Endodermal cell (in vitro differentiated cells): ENCODE measurements around the gene ROGDI. TPM values are rescaled to one million over a fixed set of nuclear protein-coding genes. Genes with fewer than 3 reads are reported as not detected.

Experiments
- DNase-seq: peaks from one replicate; pipeline ENCODE4 v3.0.0-alpha.2; 2017
- H3K27ac ChIP-seq: 2 replicates; pipeline ENCODE4 v1.5.1; 2013; ENCODE audit warnings: mild to moderate bottlenecking, low read depth, low read length, moderate library complexity
- H3K27me3 ChIP-seq: 2 replicates; pipeline ENCODE4 v1.6.1; 2013; ENCODE audit warnings: mild to moderate bottlenecking, low read length, moderate library complexity; ENCODE audit not compliant: insufficient read depth, control insufficient read depth, poor library complexity, severe bottlenecking
- H3K36me3 ChIP-seq: 2 replicates; pipeline ENCODE4 v1.7.0; 2013; ENCODE audit warnings: mild to moderate bottlenecking, low read length, moderate library complexity; ENCODE audit not compliant: control insufficient read depth, insufficient read depth
- H3K4me1 ChIP-seq: one replicate; pipeline ENCODE4 v1.7.0; 2013; ENCODE audit warnings: low read length; ENCODE audit not compliant: control insufficient read depth, insufficient read depth
- H3K4me3 ChIP-seq: 2 replicates; pipeline ENCODE4 v1.5.1; 2013; ENCODE audit warnings: mild to moderate bottlenecking, low read length, moderate library complexity
- H3K9ac ChIP-seq: 2 replicates; pipeline ENCODE4 v1.6.1; 2013; ENCODE audit warnings: mild to moderate bottlenecking, low read length, moderate library complexity; ENCODE audit not compliant: poor library complexity, severe bottlenecking; ENCODE audit errors: extremely low read depth
- H3K9me3 ChIP-seq: 2 replicates; pipeline ENCODE4 v1.6.1; 2013; ENCODE audit warnings: mild to moderate bottlenecking, low read length, moderate library complexity; ENCODE audit not compliant: control insufficient read depth
- H3K27ac Mint-ChIP-seq: 2 replicates; pipeline ENCODE4 v1.8.0; 2020; ENCODE audit warnings: mixed read lengths
- H3K27me3 Mint-ChIP-seq: 2 replicates; pipeline ENCODE4 v1.8.0; 2021; ENCODE audit warnings: mild to moderate bottlenecking, mixed read lengths; ENCODE audit not compliant: insufficient read depth
- H3K36me3 Mint-ChIP-seq: 2 replicates; pipeline ENCODE4 v1.8.0; 2020; ENCODE audit warnings: low read depth, mixed read lengths
- H3K4me1 Mint-ChIP-seq: 2 replicates; pipeline ENCODE4 v1.8.0; 2020; ENCODE audit warnings: mixed read lengths
- H3K4me3 Mint-ChIP-seq: 2 replicates; pipeline ENCODE4 v1.8.0; 2020; ENCODE audit warnings: mild to moderate bottlenecking, moderate library complexity, mixed read lengths
- H3K9me3 Mint-ChIP-seq: 2 replicates; pipeline ENCODE4 v1.8.0; 2020; ENCODE audit warnings: mild to moderate bottlenecking, mixed read lengths
- WGBS, 2 experiments: methylation state at CpG; one replicate each; pipeline versions ENCODE4 v1.1.5 to v1.1.7; 2013; ENCODE audit warnings: missing lambda C conversion rate in 2 of 2, mixed read lengths in 1 of 2; ENCODE audit not compliant: insufficient coverage in 1 of 2, insufficient read length in 1 of 2; 5-methylcytosine and 5-hydroxymethylcytosine counted together
- total RNA-seq, 2 donors: library from RNA; stranded (reverse); fragmentation: NEBNext Ultra II Directional in 1 of 2; extraction: Animal tissue kit (Norgen Biotek cat#: 25700) in 1 of 2; gene quantifications; 2 replicates in 1 of 2; 3 replicates in 1 of 2; pipeline ENCODE4 v1.2.1, GENCODE V29; 2021
- TF ChIP-seq, protein P1 (sequence below): fragments of 200-600 bp; sonication (generic); conservative IDR thresholded peaks from 2 replicates; pipeline ENCODE4 v1.5.0; 2021; ENCODE audit warnings: antibody characterized with exemption, mild to moderate bottlenecking

The ROGDI gene
- total RNA-seq, 2 donors from 2014 or later = 46.2 to 49.0 TPM

GRCh38 chr16:4792951-4793513 lies 9.4 kb downstream of the ROGDI start:
- TF ChIP-seq, protein P1, sequence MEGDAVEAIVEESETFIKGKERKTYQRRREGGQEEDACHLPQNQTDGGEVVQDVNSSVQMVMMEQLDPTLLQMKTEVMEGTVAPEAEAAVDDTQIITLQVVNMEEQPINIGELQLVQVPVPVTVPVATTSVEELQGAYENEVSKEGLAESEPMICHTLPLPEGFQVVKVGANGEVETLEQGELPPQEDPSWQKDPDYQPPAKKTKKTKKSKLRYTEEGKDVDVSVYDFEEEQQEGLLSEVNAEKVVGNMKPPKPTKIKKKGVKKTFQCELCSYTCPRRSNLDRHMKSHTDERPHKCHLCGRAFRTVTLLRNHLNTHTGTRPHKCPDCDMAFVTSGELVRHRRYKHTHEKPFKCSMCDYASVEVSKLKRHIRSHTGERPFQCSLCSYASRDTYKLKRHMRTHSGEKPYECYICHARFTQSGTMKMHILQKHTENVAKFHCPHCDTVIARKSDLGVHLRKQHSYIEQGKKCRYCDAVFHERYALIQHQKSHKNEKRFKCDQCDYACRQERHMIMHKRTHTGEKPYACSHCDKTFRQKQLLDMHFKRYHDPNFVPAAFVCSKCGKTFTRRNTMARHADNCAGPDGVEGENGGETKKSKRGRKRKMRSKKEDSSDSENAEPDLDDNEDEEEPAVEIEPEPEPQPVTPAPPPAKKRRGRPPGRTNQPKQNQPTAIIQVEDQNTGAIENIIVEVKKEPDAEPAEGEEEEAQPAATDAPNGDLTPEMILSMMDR = no peak
- peaks cover 5% of the 10 kb centered on the region for H3K36me3 Mint-ChIP-seq
- WGBS, 2 experiments = 86 to 90% methylated on average over 5 to 13 of the region's 13 CpGs
- no peak overlapping the region for H3K27ac ChIP-seq
- no peaks in the 10 kb centered on the region for H3K9me3 ChIP-seq
- no peak overlapping the region for H3K4me3 ChIP-seq
- DNase-seq = no peak
- H3K27ac Mint-ChIP-seq = no peak overlapping the region
- peaks cover 1% of the 10 kb centered on the region for H3K4me1 ChIP-seq
- H3K27me3 ChIP-seq = no peaks in the 10 kb centered on the region
- no peaks in the 10 kb centered on the region for H3K36me3 ChIP-seq
- no peak overlapping the region for H3K4me3 Mint-ChIP-seq
- H3K27me3 Mint-ChIP-seq = no peaks in the 10 kb centered on the region
- peaks cover 9% of the 10 kb centered on the region for H3K4me1 Mint-ChIP-seq
- no peak overlapping the region for H3K9ac ChIP-seq
- no peaks in the 10 kb centered on the region for H3K9me3 Mint-ChIP-seq

DNA sequence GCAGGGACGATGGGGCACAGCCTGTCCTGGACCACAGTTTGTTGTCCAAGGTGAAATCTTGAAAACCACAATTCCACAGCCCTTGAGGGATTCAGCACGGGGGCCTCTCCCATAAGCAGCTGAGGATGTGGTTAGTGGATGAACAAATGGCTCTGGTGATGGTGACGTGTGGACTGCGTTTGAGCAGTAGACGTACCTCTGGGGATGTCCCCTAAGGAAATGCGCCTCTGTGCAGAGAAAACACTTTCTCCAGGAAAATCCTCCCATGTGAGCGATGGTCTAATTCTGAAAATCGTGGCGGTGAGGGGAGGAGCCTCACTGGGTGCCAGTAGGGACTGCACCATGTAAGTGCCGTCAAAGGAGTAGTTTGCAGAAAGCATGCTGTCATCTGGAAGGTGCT lies 11.6 kb downstream of the ROGDI start:
- H3K4me3 Mint-ChIP-seq = no peak overlapping the region
- peaks cover 13% of the 10 kb centered on the region for H3K4me1 Mint-ChIP-seq
- no peaks in the 10 kb centered on the region for H3K27me3 ChIP-seq
- 93 to 94% methylated on average over 9 to 10 of the region's 10 CpGs for WGBS, 2 experiments
- H3K9me3 ChIP-seq = no peaks in the 10 kb centered on the region
- H3K9ac ChIP-seq = no peak overlapping the region
- no peaks in the 10 kb centered on the region for H3K27me3 Mint-ChIP-seq
- no peak overlapping the region for H3K4me3 ChIP-seq
- H3K4me1 ChIP-seq = peaks cover 10% of the 10 kb centered on the region
- DNase-seq = no peak
- H3K36me3 ChIP-seq = no peaks in the 10 kb centered on the region
- H3K27ac ChIP-seq = no peak overlapping the region
- no peak overlapping the region for H3K27ac Mint-ChIP-seq
- H3K36me3 Mint-ChIP-seq = no peaks in the 10 kb centered on the region
- TF ChIP-seq, protein P1 = no peak
- no peaks in the 10 kb centered on the region for H3K9me3 Mint-ChIP-seq

DNA sequence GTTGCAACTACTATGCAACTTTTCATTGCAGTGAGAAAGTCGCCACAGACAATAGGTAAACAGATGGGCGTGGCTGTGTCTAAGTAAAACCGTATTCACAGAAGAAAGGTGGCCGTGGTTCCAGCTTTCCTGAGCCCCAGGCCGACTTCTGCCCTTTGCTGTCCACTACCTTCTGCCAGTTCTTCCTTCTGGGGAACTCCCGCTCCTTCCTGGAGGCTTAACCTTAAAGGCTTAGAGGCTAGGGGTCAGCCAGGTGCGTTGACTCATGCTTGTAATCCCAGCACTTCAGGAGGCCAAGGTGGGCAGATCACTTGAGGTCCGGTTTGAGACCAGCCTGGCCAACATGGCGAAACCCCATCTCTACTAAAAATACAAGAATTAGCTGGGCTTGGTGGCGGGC lies 12.2 kb downstream of the ROGDI start:
- Histone ChIP-seq H3K9me3 (no peaks in the 10 kb centered on the region), H3K4me3 (no peak overlapping the region), H3K36me3 (no peaks in the 10 kb centered on the region), H3K27ac (no peak overlapping the region), H3K9ac (no peak overlapping the region), H3K4me1 (peaks cover 10% of the 10 kb centered on the region), H3K27me3 (no peaks in the 10 kb centered on the region)
- no peaks in the 10 kb centered on the region for H3K36me3 Mint-ChIP-seq
- DNase-seq = peak; percentile 43
- peaks cover 13% of the 10 kb centered on the region for H3K4me1 Mint-ChIP-seq
- no peaks in the 10 kb centered on the region for H3K9me3 Mint-ChIP-seq
- TF ChIP-seq, protein P1 = no peak
- no peak overlapping the region for H3K4me3 Mint-ChIP-seq
- H3K27me3 Mint-ChIP-seq = no peaks in the 10 kb centered on the region
- 88 to 90% methylated on average over 8 to 10 of the region's 10 CpGs for WGBS, 2 experiments
- H3K27ac Mint-ChIP-seq = no peak overlapping the region
